Omental fat pad (tissue), 4 donors: ENCODE results near the gene GPC6. TPM values are rescaled to one million over a fixed set of nuclear protein-coding genes. Genes with fewer than 3 reads are reported as not detected.

Source experiments
- ATAC-seq: fragments of 150-250 bp; one replicate; pipeline ENCODE4 v1.9.1; 2016; ENCODE audit warnings: mild to moderate bottlenecking, moderate library complexity; ENCODE audit not compliant: low FRiP score
- DNase-seq: peaks from one replicate; pipeline ENCODE4 v3.0.0-alpha.2; 2019; ENCODE audit warnings: low spot score
- total RNA-seq, 4 donors: library from RNA; depleted of rRNA; stranded (reverse); fragments of >200 nt; gene quantifications; one replicate each; pipeline ENCODE4 v1.1.0, GENCODE V29; 2016
- TF ChIP-seq, protein P1 (sequence below), 3 donors: fragments of 450-650 bp; IDR thresholded peaks; one replicate each; pipeline ENCODE4 v1.5.1; 2016 to 2017; ENCODE audit warnings: antibody characterized with exemption in 3 of 3, mild to moderate bottlenecking in 3 of 3, moderate library complexity in 2 of 3

Gene GPC6
- total RNA-seq, 4 donors from 2014 or later, result 9.2 to 24.4 (median 16.4) TPM

DNA sequence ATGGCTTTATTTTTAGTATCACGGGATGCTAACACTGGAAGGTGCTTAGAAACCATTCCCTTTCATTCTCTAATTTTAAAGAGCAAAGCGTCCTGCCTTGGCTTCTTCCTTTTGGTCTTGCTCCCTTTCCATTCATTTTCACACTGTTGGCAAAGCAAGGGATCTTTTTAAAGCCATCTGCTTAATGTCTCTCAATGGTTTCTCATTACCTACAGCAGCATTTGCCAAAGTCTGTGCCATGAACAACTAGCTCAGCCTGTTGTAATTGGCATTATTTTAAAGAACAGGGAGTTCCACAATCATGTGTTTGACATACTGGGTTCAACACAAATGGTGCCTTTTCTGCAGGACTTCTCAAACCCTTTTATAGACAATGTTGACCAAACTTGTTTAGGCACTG, 444.3 kb downstream of the GPC6 start:
- TF ChIP-seq, protein P1, sequence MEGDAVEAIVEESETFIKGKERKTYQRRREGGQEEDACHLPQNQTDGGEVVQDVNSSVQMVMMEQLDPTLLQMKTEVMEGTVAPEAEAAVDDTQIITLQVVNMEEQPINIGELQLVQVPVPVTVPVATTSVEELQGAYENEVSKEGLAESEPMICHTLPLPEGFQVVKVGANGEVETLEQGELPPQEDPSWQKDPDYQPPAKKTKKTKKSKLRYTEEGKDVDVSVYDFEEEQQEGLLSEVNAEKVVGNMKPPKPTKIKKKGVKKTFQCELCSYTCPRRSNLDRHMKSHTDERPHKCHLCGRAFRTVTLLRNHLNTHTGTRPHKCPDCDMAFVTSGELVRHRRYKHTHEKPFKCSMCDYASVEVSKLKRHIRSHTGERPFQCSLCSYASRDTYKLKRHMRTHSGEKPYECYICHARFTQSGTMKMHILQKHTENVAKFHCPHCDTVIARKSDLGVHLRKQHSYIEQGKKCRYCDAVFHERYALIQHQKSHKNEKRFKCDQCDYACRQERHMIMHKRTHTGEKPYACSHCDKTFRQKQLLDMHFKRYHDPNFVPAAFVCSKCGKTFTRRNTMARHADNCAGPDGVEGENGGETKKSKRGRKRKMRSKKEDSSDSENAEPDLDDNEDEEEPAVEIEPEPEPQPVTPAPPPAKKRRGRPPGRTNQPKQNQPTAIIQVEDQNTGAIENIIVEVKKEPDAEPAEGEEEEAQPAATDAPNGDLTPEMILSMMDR (IDR thresholded peaks at IDR 0.05), result no peak
- no peak for DNase-seq
- no peak for ATAC-seq

- ATAC-seq, result no peak
- TF ChIP-seq, protein P1 (IDR thresholded peaks at IDR 0.05), result no peak
- DNase-seq, result no peak
Measured at GRCh38 chr13:93672996-93673395, 446.4 kb downstream of the GPC6 start.

GRCh38 chr13:93673885-93674284, 447.3 kb downstream of the GPC6 start:
- no peak for ATAC-seq
- no peak for DNase-seq
- TF ChIP-seq, protein P1 (IDR thresholded peaks at IDR 0.05), result no peak

DNA sequence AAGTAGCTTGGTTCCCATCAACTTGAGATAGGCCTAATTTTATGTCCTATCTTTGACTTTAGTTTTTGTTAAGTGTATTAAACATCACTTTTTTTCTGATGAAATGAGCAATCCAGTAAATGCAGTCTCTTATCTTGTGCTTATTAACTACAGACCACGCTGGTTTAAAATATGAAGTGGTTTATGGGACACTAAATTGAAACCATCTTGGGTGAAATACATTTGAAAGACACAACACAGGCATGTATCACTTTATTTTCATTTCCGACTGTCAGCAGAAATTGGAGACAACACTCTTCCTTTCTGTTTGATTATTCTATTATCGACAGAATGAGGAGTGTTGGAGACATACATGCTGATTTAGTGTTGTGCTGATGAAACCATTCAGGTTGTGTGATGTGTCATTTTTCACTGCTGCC, 447.7 kb downstream of the GPC6 start:
- DNase-seq (no peak), ATAC-seq (no peak)
- TF ChIP-seq, protein P1 (IDR thresholded peaks at IDR 0.05), result no peak

GRCh38 chr13:93680329-93680728, 453.7 kb downstream of the GPC6 start:
- DNase-seq, result no peak
- no peak for ATAC-seq
- TF ChIP-seq, protein P1 (IDR thresholded peaks at IDR 0.05), result no peak

DNA sequence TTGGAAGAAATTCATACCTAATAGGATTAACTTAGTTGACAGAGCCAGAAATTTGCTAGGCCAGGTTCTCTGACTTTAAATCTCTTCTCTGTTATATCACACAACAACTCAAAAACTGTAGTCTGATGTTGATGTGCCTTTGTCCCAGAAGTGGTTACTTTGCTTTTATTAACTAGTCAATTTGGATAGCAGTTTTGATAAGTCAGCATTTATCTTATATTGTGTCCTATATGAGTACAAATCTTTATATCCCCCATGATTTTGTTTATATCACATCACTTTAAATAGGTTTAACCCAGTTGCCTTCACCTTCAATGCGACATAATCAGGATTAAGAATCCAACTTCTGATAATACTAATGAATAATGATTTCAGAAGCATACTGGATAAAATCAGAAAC, 459.3 kb downstream of the GPC6 start:
- ATAC-seq (no peak), DNase-seq (no peak)
- TF ChIP-seq, protein P1 (IDR thresholded peaks at IDR 0.05), result no peak

DNA sequence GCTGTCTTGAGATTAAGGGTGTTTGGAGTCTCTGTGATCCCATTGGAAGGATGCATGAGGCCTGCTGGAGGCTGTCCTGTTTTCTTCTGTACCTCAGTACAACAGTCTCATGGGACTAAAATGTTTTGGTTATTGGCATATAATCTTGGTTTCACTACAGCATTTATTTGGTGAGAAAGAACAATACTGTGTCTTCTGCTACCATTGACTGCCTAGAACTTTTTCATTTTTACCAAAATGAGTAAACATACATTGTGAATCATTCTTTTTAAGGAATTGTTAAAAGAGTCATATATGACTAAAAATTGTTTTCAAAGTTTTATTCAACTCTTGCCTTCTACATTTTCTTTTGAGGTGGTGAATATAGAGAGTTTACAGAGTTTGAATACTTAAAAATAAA, 459.8 kb downstream of the GPC6 start:
- TF ChIP-seq, protein P1 (IDR thresholded peaks at IDR 0.05), result no peak
- ATAC-seq, result no peak
- DNase-seq, result no peak
